Effector memory CD4-positive, alpha-beta T cell (primary cell): ENCODE results near the gene CNOT8.
"Not testable (repeated sequence)": the region's sequence is repeated elsewhere in the genome, so short reads cannot be mapped to it uniquely, and the experiment has no call there.

Experiments used
- DNase-seq, 3 donors: peaks; one replicate each; pipeline ENCODE4 v3.0.0-alpha.2; 2020
- H3K27ac ChIP-seq: 2 replicates; pipeline ENCODE4 v1.7.0; 2013; ENCODE audit warnings: mild to moderate bottlenecking, low read length, moderate library complexity; ENCODE audit not compliant: insufficient read depth, poor library complexity, severe bottlenecking
- H3K27me3 ChIP-seq: replicated peaks from 2 replicates; pipeline ENCODE4 v1.7.0; 2013; ENCODE audit warnings: mild to moderate bottlenecking, low read length; ENCODE audit not compliant: insufficient read depth, control insufficient read depth, poor library complexity, severe bottlenecking
- H3K36me3 ChIP-seq: 2 replicates; pipeline ENCODE4 v1.7.0; 2013; ENCODE audit warnings: mild to moderate bottlenecking, low read length, moderate library complexity; ENCODE audit not compliant: control insufficient read depth, insufficient read depth
- H3K4me1 ChIP-seq: 2 replicates; pipeline ENCODE4 v1.7.0; 2013; ENCODE audit warnings: low read length, mild to moderate bottlenecking; ENCODE audit not compliant: control insufficient read depth, insufficient read depth, poor library complexity, severe bottlenecking
- H3K4me3 ChIP-seq: 2 replicates; pipeline ENCODE4 v1.7.0; 2013; ENCODE audit warnings: low read length, low read depth, mild to moderate bottlenecking; ENCODE audit not compliant: insufficient read depth, poor library complexity, severe bottlenecking
- H3K9me3 ChIP-seq: 2 replicates; pipeline ENCODE4 v1.7.0; 2013; ENCODE audit warnings: mild to moderate bottlenecking, low read length, moderate library complexity; ENCODE audit not compliant: control insufficient read depth

CNOT8 gene

DNA sequence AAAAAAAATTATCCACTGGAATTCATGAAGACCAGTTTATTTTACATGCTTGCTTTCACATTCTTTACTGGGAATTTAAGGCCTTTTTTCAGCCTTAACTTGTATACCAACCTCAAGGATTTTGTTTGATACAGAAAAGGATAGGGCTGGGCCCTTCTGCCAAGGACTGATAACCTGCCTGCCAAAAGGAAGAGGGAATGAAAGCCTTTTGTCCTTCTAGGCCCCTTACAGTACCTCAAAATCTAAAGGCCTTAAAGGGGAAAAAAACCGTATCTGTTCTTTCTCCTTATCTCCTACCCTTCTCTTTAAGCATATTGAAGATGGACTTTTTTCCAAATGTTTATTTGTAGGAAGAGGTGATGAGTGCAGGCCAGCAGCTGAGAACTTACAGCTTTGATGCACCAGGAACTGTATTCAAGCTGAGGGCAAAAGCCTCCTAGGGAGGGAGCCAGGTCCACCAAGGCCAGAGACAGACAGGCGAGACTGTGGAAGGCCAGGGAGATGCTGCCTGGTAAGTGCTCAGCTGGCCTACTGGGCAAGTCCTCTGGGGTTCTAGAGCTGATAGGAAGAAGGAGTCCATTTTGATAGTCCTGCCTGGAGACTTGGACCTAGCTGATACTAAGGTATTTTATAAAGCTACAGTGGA lies 39.8 kb upstream of the CNOT8 start:
- Histone ChIP-seq H3K4me1 (peaks cover 3% of the 10 kb centered on the region), H3K36me3 (peaks cover 31% of the 10 kb centered on the region), H3K4me3 (no peak overlapping the region), H3K27ac (no peak overlapping the region), H3K9me3 (no peaks in the 10 kb centered on the region), H3K27me3 (no peaks in the 10 kb centered on the region)
- DNase-seq = no peak

DNA sequence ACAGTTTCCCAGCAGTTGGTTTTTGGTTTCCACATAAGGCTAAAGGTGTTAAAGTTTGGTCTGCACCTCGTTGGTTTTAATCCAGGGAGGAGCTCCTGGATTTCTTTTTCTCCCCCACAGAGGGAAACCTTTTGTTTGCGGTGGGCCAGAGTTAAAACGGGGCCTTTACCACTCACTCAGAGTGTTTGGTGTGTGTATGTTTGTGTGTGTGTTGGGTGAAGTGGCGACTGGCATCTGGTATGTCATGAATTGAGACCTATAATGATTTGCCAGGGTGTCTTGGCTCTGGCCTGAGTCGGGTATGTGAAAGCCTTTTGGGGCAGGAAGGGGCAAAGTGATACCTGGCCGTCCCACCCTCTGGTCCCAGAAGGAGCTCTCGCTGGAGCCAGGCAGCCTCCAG lies 38.9 kb upstream of the CNOT8 start:
- Histone ChIP-seq H3K4me1 (no peaks in the 10 kb centered on the region), H3K36me3 (peaks cover 24% of the 10 kb centered on the region), H3K27ac (no peak overlapping the region), H3K4me3 (no peak overlapping the region), H3K27me3 (no peaks in the 10 kb centered on the region), H3K9me3 (no peaks in the 10 kb centered on the region)
- DNase-seq = no peak

DNA sequence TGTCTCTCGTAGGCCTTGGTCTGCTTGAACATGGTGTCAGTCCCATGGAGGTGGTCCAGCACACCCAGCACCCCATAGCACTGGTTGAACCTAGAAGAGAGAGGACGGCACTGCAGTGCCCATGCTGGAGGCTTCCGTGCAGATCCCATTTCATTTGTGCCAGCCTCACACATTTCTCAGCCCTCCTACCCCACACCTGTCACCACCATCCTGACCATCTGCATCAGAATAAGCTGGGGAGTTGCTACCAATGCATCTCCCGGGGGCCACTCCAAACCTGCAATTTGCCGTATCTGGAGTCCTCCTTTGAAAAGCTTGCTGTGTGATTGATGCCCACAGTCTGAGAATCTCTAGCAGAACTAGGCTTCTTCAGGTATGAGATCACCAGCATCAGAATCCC lies 38.0 kb upstream of the CNOT8 start:
- no peak overlapping the region for H3K27ac ChIP-seq
- H3K4me3 ChIP-seq = no peak overlapping the region
- DNase-seq = no peak
- H3K4me1 ChIP-seq = no peaks in the 10 kb centered on the region
- H3K36me3 ChIP-seq = peaks cover 16% of the 10 kb centered on the region
- no peaks in the 10 kb centered on the region for H3K9me3 ChIP-seq
- no peaks in the 10 kb centered on the region for H3K27me3 ChIP-seq

DNA sequence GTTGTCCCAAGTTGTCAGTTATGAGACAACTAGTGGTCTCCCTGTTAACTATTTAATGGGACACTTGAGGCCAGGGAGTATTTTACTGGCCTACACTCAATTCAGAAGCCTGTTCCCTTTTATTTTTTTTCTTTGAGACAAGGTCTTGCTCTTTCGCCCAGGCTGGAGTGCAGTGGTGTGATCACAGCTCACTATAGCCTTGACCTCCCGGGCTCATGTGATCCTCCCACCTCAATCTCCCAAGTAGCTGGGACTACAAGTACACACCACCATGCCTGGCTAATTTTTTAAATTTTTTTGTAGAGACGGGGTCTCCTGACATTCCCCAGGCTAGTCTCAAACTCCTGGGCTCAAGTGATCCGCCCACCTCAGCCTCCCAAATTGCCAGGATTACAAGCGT lies 35.5 kb upstream of the CNOT8 start:
- H3K4me1 ChIP-seq, H3K27ac ChIP-seq, DNase-seq, H3K36me3 ChIP-seq, H3K9me3 ChIP-seq, H3K4me3 ChIP-seq, H3K27me3 ChIP-seq: not testable (repeated sequence)

DNA sequence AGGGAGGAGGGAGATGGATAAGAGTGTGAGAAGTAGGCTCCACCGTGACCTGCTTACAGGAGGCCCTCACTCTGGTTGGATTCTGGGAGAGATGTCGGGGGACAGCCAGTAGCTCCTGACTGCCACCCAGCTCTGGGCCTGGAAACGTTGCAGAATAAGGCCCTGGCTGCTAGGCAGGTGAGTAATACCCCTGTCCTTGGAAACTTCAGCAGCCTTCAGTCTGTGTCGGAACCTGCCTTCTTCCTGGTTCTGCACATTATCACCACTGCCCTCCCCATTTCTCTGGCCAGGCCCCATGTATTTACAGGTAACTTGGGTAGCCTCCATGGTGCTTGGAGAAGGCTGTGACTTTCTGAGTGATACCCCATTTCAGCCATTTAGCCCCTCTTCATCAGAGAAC lies 34.8 kb upstream of the CNOT8 start:
- H3K9me3 ChIP-seq = no peaks in the 10 kb centered on the region
- H3K27me3 ChIP-seq = no peaks in the 10 kb centered on the region
- no peak overlapping the region for H3K27ac ChIP-seq
- peaks cover 3% of the 10 kb centered on the region for H3K4me1 ChIP-seq
- DNase-seq = no peak
- H3K4me3 ChIP-seq = no peak overlapping the region
- H3K36me3 ChIP-seq = no peaks in the 10 kb centered on the region

DNA sequence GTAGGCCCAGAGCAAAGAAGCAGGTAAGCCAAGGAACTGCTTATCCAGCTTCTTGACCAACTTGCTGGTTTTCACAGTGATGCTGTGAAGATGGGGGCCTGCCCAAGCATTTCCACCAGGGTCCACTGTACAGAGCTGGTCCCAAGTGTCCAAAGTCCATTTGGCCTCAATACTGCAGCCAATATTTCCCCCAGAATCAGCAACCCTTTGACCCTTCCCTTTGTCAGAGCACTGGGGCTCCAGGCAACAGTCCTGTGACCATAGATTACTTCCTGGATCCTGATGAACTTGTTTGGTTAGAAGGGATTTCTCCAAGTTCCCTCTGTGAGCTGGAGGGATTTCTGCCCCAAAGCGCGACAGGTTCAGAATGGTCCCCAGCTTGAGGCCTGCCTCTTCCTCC lies 34.4 kb upstream of the CNOT8 start:
- Histone ChIP-seq H3K9me3 (no peaks in the 10 kb centered on the region), H3K36me3 (no peaks in the 10 kb centered on the region), H3K4me3 (no peak overlapping the region), H3K27me3 (no peaks in the 10 kb centered on the region), H3K4me1 (peaks cover 7% of the 10 kb centered on the region), H3K27ac (no peak overlapping the region)
- DNase-seq = no peak

GRCh38 chr5:154829181-154829588 lies 29.2 kb upstream of the CNOT8 start:
- no peak for DNase-seq

GRCh38 chr5:154829589-154830218 lies 28.7 kb upstream of the CNOT8 start:
- peaks cover 24% of the 10 kb centered on the region for H3K4me1 ChIP-seq
- DNase-seq = peak in 1 of 3 donors; percentile 9
- H3K27ac ChIP-seq = peak overlapping the region; percentile 36
- H3K4me3 ChIP-seq = peak overlapping the region; percentile 1
- H3K36me3 ChIP-seq = no peaks in the 10 kb centered on the region
- H3K27me3 ChIP-seq = no peaks in the 10 kb centered on the region
- H3K9me3 ChIP-seq = no peaks in the 10 kb centered on the region

More at GRCh38 chr5:154829181-154829588, 29.2 kb upstream of the CNOT8 start:
- Histone ChIP-seq H3K36me3 (no peaks in the 10 kb centered on the region), H3K4me3 (no peak overlapping the region), H3K9me3 (no peaks in the 10 kb centered on the region), H3K4me1 (peaks cover 24% of the 10 kb centered on the region), H3K27ac (peak overlapping the region; percentile 36), H3K27me3 (no peaks in the 10 kb centered on the region)

- no peak overlapping the region for H3K27ac ChIP-seq
- DNase-seq = no peak
- no peaks in the 10 kb centered on the region for H3K36me3 ChIP-seq
- H3K4me1 ChIP-seq = peaks cover 24% of the 10 kb centered on the region
- H3K9me3 ChIP-seq = no peaks in the 10 kb centered on the region
- H3K4me3 ChIP-seq = peak overlapping the region; percentile 1
- no peaks in the 10 kb centered on the region for H3K27me3 ChIP-seq
Observed at GRCh38 chr5:154830219-154830595, 28.2 kb upstream of the CNOT8 start.

DNA sequence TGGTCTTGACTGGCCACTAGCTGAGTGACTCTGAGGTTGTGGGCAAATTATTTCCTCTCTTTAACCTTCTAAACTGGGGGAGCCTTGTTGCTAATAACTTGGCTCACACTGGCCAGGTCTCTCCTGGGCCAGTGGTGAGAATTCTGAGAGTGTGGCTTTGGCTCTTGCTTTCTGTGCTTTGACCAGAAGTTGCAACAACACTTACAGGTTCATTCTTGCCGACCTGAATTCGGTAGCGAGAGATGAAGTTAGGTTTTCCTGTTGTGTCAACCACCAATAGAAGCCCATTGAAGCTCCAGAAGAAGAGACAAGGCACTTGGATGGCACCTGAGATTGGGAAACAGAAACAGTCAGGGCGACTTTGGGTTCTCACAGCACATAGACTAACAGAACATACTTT lies 27.8 kb upstream of the CNOT8 start:
- Histone ChIP-seq H3K4me1 (peaks cover 24% of the 10 kb centered on the region), H3K4me3 (no peak overlapping the region), H3K36me3 (no peaks in the 10 kb centered on the region), H3K27me3 (no peaks in the 10 kb centered on the region), H3K9me3 (no peaks in the 10 kb centered on the region), H3K27ac (no peak overlapping the region)
- DNase-seq = no peak
